ENCODE measurements around the gene LENEP.

GRCh38 chr1:154970631-154971340, 22.6 kb upstream of the LENEP start, which contains the start of gene SHC1:
- TF ChIP-seq ZNF274 (IDR thresholded peaks at IDR 0.05; ENCODE audit: low read depth, low read length), result no peak
- TF ChIP-seq YY1 (IDR thresholded peaks at IDR 0.05; ENCODE audit: insufficient read depth, insufficient read length), result no peak

Measured in NT2/D1 (cell line).